Gastroesophageal sphincter (tissue), 3 donors: ENCODE measurements around the gene SLC1A2.

Source experiments
- EP300 ChIP-seq: sonication (generic); formaldehyde crosslinking; IDR thresholded peaks from one replicate; pipeline ENCODE4 v1.6.1; 2017; ENCODE audit warnings: antibody characterized with exemption, mild to moderate bottlenecking
- POLR2A ChIP-seq, 2 donors: fragments of 450-650 bp; IDR thresholded peaks; one replicate each; pipeline ENCODE4 v1.6.1; 2017; ENCODE audit warnings: antibody characterized with exemption in 2 of 2, mild to moderate bottlenecking in 2 of 2, moderate library complexity in 1 of 2
- POLR2AphosphoS5 ChIP-seq: sonication (generic); formaldehyde crosslinking; IDR thresholded peaks from one replicate; pipeline ENCODE4 v1.6.1; 2017; ENCODE audit warnings: antibody characterized with exemption
- TF ChIP-seq, protein P1 (sequence below), 4 experiments: fragments of 200-600 bp in 2 of 4; fragments of 450-650 bp in 2 of 4; sonication (generic) in 1 of 4; IDR thresholded peaks; one replicate each; pipeline ENCODE4 v1.5.1; 2017 to 2019; ENCODE audit warnings: antibody characterized with exemption in 4 of 4, mild to moderate bottlenecking in 2 of 4, moderate library complexity in 2 of 4

DNA sequence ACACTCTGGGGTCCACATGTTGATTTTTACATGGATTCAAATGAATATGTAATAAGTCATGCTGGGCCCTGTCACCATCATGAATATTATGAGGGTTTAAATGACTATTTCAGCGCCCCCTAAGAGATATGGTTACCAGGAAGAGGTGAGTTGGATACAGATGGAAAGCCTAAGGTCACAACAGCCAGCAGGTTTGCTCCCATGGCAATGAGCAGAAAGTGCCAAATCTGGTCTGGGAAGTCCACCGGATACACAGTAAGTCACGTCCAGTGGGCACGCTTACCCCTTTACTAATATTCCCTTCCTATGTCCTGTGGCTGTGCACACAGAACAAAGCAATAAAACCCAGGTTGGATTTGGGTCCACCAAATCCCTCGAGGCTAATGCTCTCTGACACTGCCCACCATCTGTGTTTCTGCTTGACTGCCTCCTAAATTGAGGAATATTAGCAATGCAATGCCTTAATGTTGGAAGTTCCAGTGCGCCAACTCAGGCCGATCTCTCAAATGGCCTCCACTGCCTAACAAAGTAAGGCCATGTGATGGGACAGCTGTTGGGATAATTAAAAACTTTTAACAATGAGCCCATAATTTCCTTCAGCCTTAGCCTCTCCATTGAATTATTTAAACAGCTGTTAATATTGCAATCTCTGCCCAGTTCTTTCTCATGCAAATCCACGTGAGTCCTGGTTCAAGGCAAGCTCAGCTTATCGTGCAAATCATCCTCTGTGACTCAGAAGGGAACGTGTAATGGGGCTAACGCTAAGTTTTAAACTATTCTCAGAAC, 97.6 kb downstream of the SLC1A2 start:
- TF ChIP-seq, protein P1, sequence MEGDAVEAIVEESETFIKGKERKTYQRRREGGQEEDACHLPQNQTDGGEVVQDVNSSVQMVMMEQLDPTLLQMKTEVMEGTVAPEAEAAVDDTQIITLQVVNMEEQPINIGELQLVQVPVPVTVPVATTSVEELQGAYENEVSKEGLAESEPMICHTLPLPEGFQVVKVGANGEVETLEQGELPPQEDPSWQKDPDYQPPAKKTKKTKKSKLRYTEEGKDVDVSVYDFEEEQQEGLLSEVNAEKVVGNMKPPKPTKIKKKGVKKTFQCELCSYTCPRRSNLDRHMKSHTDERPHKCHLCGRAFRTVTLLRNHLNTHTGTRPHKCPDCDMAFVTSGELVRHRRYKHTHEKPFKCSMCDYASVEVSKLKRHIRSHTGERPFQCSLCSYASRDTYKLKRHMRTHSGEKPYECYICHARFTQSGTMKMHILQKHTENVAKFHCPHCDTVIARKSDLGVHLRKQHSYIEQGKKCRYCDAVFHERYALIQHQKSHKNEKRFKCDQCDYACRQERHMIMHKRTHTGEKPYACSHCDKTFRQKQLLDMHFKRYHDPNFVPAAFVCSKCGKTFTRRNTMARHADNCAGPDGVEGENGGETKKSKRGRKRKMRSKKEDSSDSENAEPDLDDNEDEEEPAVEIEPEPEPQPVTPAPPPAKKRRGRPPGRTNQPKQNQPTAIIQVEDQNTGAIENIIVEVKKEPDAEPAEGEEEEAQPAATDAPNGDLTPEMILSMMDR (IDR thresholded peaks at IDR 0.05): no peak
- TF ChIP-seq POLR2A (IDR thresholded peaks at IDR 0.05) (no peak), POLR2AphosphoS5 (no peak), EP300 (no peak)
